Liver (tissue), 3 donors: ENCODE results near the gene SOX8.

ENCODE experiments used
- ATF3 ChIP-seq: IDR thresholded peaks from 2 replicates; pipeline ENCODE4 v1.6.1; 2016; ENCODE audit warnings: antibody characterized with exemption
- CTCF ChIP-seq: fragments of 150-350 bp; IDR thresholded peaks from 2 replicates; pipeline ENCODE4 v1.5.1; 2017; ENCODE audit warnings: improper control_type of control experiment, low read depth, low read length; ENCODE audit not compliant: missing input control
- EGR1 ChIP-seq, 2 donors: IDR thresholded peaks; 2 replicates each; pipeline ENCODE4 v1.6.1; 2016 to 2018; ENCODE audit warnings: antibody characterized with exemption in 2 of 2, low read depth in 2 of 2
- GABPA ChIP-seq, 2 donors: IDR thresholded peaks in 1 of 2; conservative IDR thresholded peaks in 1 of 2; 2 replicates each; pipeline ENCODE4 v1.6.1; 2016; ENCODE audit warnings: antibody characterized with exemption in 2 of 2, mild to moderate bottlenecking in 1 of 2, moderate library complexity in 1 of 2
- JUND ChIP-seq, 2 donors: IDR thresholded peaks; 2 replicates each; pipeline ENCODE4 v1.6.1; 2016; ENCODE audit warnings: antibody characterized with exemption in 2 of 2
- MAX ChIP-seq: IDR thresholded peaks from 2 replicates; pipeline ENCODE4 v1.6.1; 2016; ENCODE audit warnings: antibody characterized with exemption
- RAD21 ChIP-seq, 2 donors: IDR thresholded peaks; 2 replicates each; pipeline ENCODE4 v1.6.1; 2016; ENCODE audit warnings: antibody characterized with exemption in 2 of 2, mild to moderate bottlenecking in 2 of 2
- REST ChIP-seq: IDR thresholded peaks from 2 replicates; pipeline ENCODE4 v1.6.1; 2016; ENCODE audit warnings: antibody characterized with exemption, mild to moderate bottlenecking
- RXRA ChIP-seq, 2 donors: IDR thresholded peaks; 2 replicates each; pipeline ENCODE4 v1.6.1; 2017 to 2018; ENCODE audit warnings: antibody characterized with exemption in 2 of 2, mild to moderate bottlenecking in 1 of 2
- SP1 ChIP-seq: IDR thresholded peaks from 2 replicates; pipeline ENCODE4 v1.6.1; 2018; ENCODE audit warnings: antibody characterized with exemption, mild to moderate bottlenecking
- TAF1 ChIP-seq: conservative IDR thresholded peaks from 2 replicates; pipeline ENCODE4 v1.6.1; 2016; ENCODE audit warnings: antibody characterized with exemption, mild to moderate bottlenecking
- YY1 ChIP-seq: IDR thresholded peaks from 2 replicates; pipeline ENCODE4 v1.6.1; 2016; ENCODE audit warnings: antibody characterized with exemption, mild to moderate bottlenecking
- ZBTB33 ChIP-seq: IDR thresholded peaks from 2 replicates; pipeline ENCODE4 v1.6.1; 2016; ENCODE audit warnings: antibody characterized with exemption
- donor health status: healthy.
- donor health status: healthy.

GRCh38 chr16:986411-986810 is 4.8 kb downstream of the SOX8 start:
- TF ChIP-seq EGR1 (IDR thresholded peaks at IDR 0.05; ENCODE audit: low read depth in 2 of 2) (no peak), REST (no peak), CTCF (no peak), TAF1 (no peak), GABPA (IDR thresholded peaks at IDR 0.05 in 1 of 2, conservative IDR thresholded peaks at IDR 0.05 in 1 of 2) (no peak), YY1 (no peak), RAD21 (IDR thresholded peaks at IDR 0.05) (no peak), JUND (IDR thresholded peaks at IDR 0.05) (no peak), MAX (no peak), ATF3 (no peak), SP1 (no peak), ZBTB33 (no peak), RXRA (IDR thresholded peaks at IDR 0.05) (no peak)
